IMR-90 (cell line): ENCODE measurements around the gene RPS3A. TPM values are rescaled to one million over a fixed set of nuclear protein-coding genes. Genes with fewer than 3 reads are reported as not detected.

Experiments used
- ATAC-seq: fragments of 200-7000 bp; cut with Tn5 transposase; 2 replicates; pipeline ENCODE4 v1.9.1; 2020; ENCODE audit warnings: low read depth, mild to moderate bottlenecking, moderate library complexity
- BruUV-seq: library from RNA; stranded (reverse); fragments of 400-500 nt; replicated peaks from 2 replicates; lab custom pipeline; 2021; lab: Mats Ljungman, UMichigan
- CTCF ChIA-PET: fragments of 300-600 bp; formaldehyde crosslinking; extraction: SDS; loops from one replicate; lab custom pipeline; 2021; ENCODE audit warnings: antibody characterized with exemption; lab: Yijun Ruan, JAX
- POLR2A ChIA-PET: fragments of 300-600 bp; sonication (Branson Sonifier 250); formaldehyde crosslinking; loops from one replicate; lab custom pipeline; 2022; ENCODE audit warnings: antibody characterized with exemption; ENCODE audit not compliant: unreplicated experiment; lab: Charles Lee
- DNase-seq: peaks from one replicate; pipeline ENCODE4 v3.0.0; 2013
- H2AFZ ChIP-seq: replicated peaks from 2 replicates; pipeline ENCODE3; 2013; ENCODE audit warnings: low read length, mild to moderate bottlenecking; ENCODE audit not compliant: poor library complexity
- H2AK5ac ChIP-seq: 2 replicates; pipeline ENCODE4 v1.6.1; 2013; ENCODE audit warnings: low read depth, low read length, inconsistent platforms
- H2AK9ac ChIP-seq: replicated peaks from 2 replicates; pipeline ENCODE3; 2013; ENCODE audit warnings: mild to moderate bottlenecking, low read depth, low read length, moderate library complexity; ENCODE audit not compliant: poor library complexity
- H2BK120ac ChIP-seq: 2 replicates; pipeline ENCODE4 v1.6.1; 2013; ENCODE audit warnings: low read depth, low read length, inconsistent platforms
- H2BK15ac ChIP-seq: 3 replicates; pipeline ENCODE4 v1.6.1; 2013; ENCODE audit warnings: low read depth, low read length, inconsistent platforms
- H2BK20ac ChIP-seq: 2 replicates; pipeline ENCODE4 v1.6.1; 2013; ENCODE audit warnings: low read depth, mild to moderate bottlenecking, inconsistent platforms, low read length, moderate library complexity
- H2BK5ac ChIP-seq: 2 replicates; pipeline ENCODE4 v1.6.1; 2013; ENCODE audit warnings: mild to moderate bottlenecking, low read depth, low read length, inconsistent platforms; ENCODE audit not compliant: poor library complexity, severe bottlenecking
- H3K14ac ChIP-seq: replicated peaks from 2 replicates; pipeline ENCODE4 v1.6.1; 2013; ENCODE audit warnings: low read depth, low read length, inconsistent platforms
- H3K18ac ChIP-seq: 2 replicates; pipeline ENCODE4 v1.6.1; 2013; ENCODE audit warnings: low read depth, low read length, control low read depth
- H3K23ac ChIP-seq: 2 replicates; pipeline ENCODE4 v1.6.1; 2013; ENCODE audit warnings: low read depth, low read length, inconsistent platforms
- H3K27ac ChIP-seq: 2 replicates; pipeline ENCODE4 v1.5.1; 2013; ENCODE audit warnings: mild to moderate bottlenecking, control low read depth, low read length; ENCODE audit not compliant: insufficient read depth
- H3K27me3 ChIP-seq: 2 replicates; pipeline ENCODE4 v1.6.1; 2013; ENCODE audit warnings: low read length; ENCODE audit not compliant: control insufficient read depth, insufficient read depth
- H3K36me3 ChIP-seq: 2 replicates; pipeline ENCODE4 v1.6.1; 2013; ENCODE audit warnings: low read length, mixed read lengths; ENCODE audit not compliant: control insufficient read depth, insufficient read depth
- H3K4ac ChIP-seq: 2 replicates; pipeline ENCODE4 v1.6.1; 2013; ENCODE audit warnings: low read depth, low read length, inconsistent platforms
- H3K4me1 ChIP-seq: 2 replicates; pipeline ENCODE4 v1.6.1; 2013; ENCODE audit warnings: low read length, mixed read lengths; ENCODE audit not compliant: control insufficient read depth, insufficient read depth
- H3K4me2 ChIP-seq: 2 replicates; pipeline ENCODE4 v1.6.1; 2013; ENCODE audit warnings: low read depth, mild to moderate bottlenecking, control low read depth, low read length, moderate library complexity
- H3K4me3 ChIP-seq: 2 replicates; pipeline ENCODE4 v1.5.1; 2013; ENCODE audit warnings: low read depth, mild to moderate bottlenecking, control low read depth, low read length, moderate library complexity; ENCODE audit not compliant: insufficient read depth
- H3K56ac ChIP-seq: 2 replicates; pipeline ENCODE4 v1.6.1; 2013; ENCODE audit warnings: low read length, inconsistent platforms; ENCODE audit not compliant: insufficient read depth; ENCODE audit errors: extremely low read depth
- H3K79me1 ChIP-seq, 2 experiments: 2 replicates each; pipeline ENCODE4 v1.6.1; 2013; ENCODE audit warnings: low read length in 2 of 2, inconsistent platforms in 1 of 2, low read depth in 1 of 2
- H3K9ac ChIP-seq: 2 replicates; pipeline ENCODE4 v1.6.1; 2013; ENCODE audit warnings: low read depth, low read length, control low read depth
- H3K9me1 ChIP-seq: 2 replicates; pipeline ENCODE4 v1.6.1; 2013; ENCODE audit warnings: low read length, inconsistent platforms; ENCODE audit not compliant: insufficient read depth
- H3K9me3 ChIP-seq: 2 replicates; pipeline ENCODE4 v1.6.1; 2013; ENCODE audit warnings: low read length; ENCODE audit not compliant: control insufficient read depth, insufficient read depth
- H4K20me1 ChIP-seq: 2 replicates; pipeline ENCODE4 v1.6.1; 2013; ENCODE audit warnings: low read length, inconsistent platforms; ENCODE audit not compliant: insufficient read depth
- H4K5ac ChIP-seq: 2 replicates; pipeline ENCODE4 v1.6.1; 2013; ENCODE audit warnings: mild to moderate bottlenecking, low read depth, low read length, control low read depth
- H4K8ac ChIP-seq, 2 experiments: 2 replicates each; pipeline ENCODE4 v1.6.1; 2013; ENCODE audit warnings: low read depth in 2 of 2, low read length in 2 of 2, control low read depth in 1 of 2, inconsistent platforms in 1 of 2
- H4K91ac ChIP-seq: 2 replicates; pipeline ENCODE4 v1.6.1; 2013; ENCODE audit warnings: low read depth, low read length, inconsistent platforms; ENCODE audit not compliant: insufficient read depth
- BHLHE40 ChIP-seq: fragments of 150-350 bp; IDR thresholded peaks from 2 replicates; pipeline ENCODE4 v1.6.1; 2016; ENCODE audit warnings: mild to moderate bottlenecking, low read depth, low read length
- CEBPB ChIP-seq: IDR thresholded peaks from 2 replicates; pipeline ENCODE4 v1.6.1; 2012; ENCODE audit warnings: low read depth, low read length, improper control_type of control experiment
- CHD1 ChIP-seq: IDR thresholded peaks from 2 replicates; pipeline ENCODE4 v1.6.1; 2012; ENCODE audit warnings: low read depth, low read length, improper control_type of control experiment
- FOS ChIP-seq: fragments of 150-350 bp; IDR thresholded peaks from 2 replicates; pipeline ENCODE4 v1.6.1; 2016; ENCODE audit warnings: low read depth, low read length
- MAFK ChIP-seq: IDR thresholded peaks from 2 replicates; pipeline ENCODE4 v1.6.1; 2012; ENCODE audit warnings: low read depth, low read length, improper control_type of control experiment
- MAZ ChIP-seq: IDR thresholded peaks from 2 replicates; pipeline ENCODE4 v1.6.1; 2012; ENCODE audit warnings: low read depth, mild to moderate bottlenecking, low read length, improper control_type of control experiment, moderate library complexity, borderline replicate concordance
- MXI1 ChIP-seq: IDR thresholded peaks from 2 replicates; pipeline ENCODE4 v1.6.1; 2012; ENCODE audit warnings: low read depth, mild to moderate bottlenecking, low read length, moderate library complexity, borderline replicate concordance
- NFE2L2 ChIP-seq: fragments of 150-350 bp; IDR thresholded peaks from 2 replicates; pipeline ENCODE4 v1.6.1; 2016; ENCODE audit warnings: low read depth, mild to moderate bottlenecking, low read length
- POLR2A ChIP-seq: IDR thresholded peaks from 2 replicates; pipeline ENCODE4 v1.6.1; 2012; ENCODE audit warnings: mild to moderate bottlenecking, low read depth, low read length
- RAD21 ChIP-seq: IDR thresholded peaks from 2 replicates; pipeline ENCODE4 v1.6.1; 2012; ENCODE audit warnings: low read length, improper control_type of control experiment
- RCOR1 ChIP-seq: IDR thresholded peaks from 2 replicates; pipeline ENCODE4 v1.6.1; 2012; ENCODE audit warnings: mild to moderate bottlenecking, low read length, improper control_type of control experiment; ENCODE audit not compliant: insufficient replicate concordance
- RFX5 ChIP-seq: IDR thresholded peaks from 2 replicates; pipeline ENCODE4 v1.8.0; 2012; ENCODE audit warnings: low read depth, mild to moderate bottlenecking, low read length, moderate library complexity
- SMC3 ChIP-seq: fragments of 150-350 bp; IDR thresholded peaks from 2 replicates; pipeline ENCODE4 v1.6.1; 2016; ENCODE audit warnings: low read depth, mild to moderate bottlenecking, antibody characterized with exemption, low read length, moderate library complexity
- WGBS, 2 experiments: methylation state at CpG; one replicate each; pipeline versions ENCODE4 v1.1.5 to v1.1.7; 2013; ENCODE audit warnings: missing lambda C conversion rate in 2 of 2; ENCODE audit not compliant: insufficient read length in 1 of 2; ENCODE audit errors: extremely low coverage in 2 of 2; 5-methylcytosine and 5-hydroxymethylcytosine counted together
- dilution Hi-C: fragments of 300-500 bp; cut with HindIII; formaldehyde crosslinking; loops from one replicate; pipeline ENCODE4 v1.14.3; 2018; ENCODE audit warnings: low sequenced_read_pairs; ENCODE audit not compliant: unreplicated experiment
- in situ Hi-C: fragments of 300-500 bp; cut with MboI; formaldehyde crosslinking; loops from 3 replicates; pipeline ENCODE4 v1.14.3; 2019; ENCODE audit warnings: low sequenced_read_pairs, inconsistent platforms, mixed read lengths
- intact Hi-C: fragments of 100-400 bp; cut with micrococcal nuclease; formaldehyde crosslinking; loops from 2 replicates; pipeline ENCODE4 v1.10.0; 2022
- polyA plus RNA-seq, 3 experiments: library from polyadenylated mRNA; depleted of rRNA; stranded (reverse); fragments of >200 nt; gene quantifications; 2 replicates each; pipeline ENCODE4 v1.2.3, GENCODE V29; 2012; ENCODE audit warnings: low replicate concordance in 1 of 3
- total RNA-seq: library from RNA; depleted of rRNA; stranded (reverse); fragments of >200 nt; gene quantifications from 2 replicates; pipeline ENCODE4 v1.2.3, GENCODE V29; 2012
- TF ChIP-seq, protein P1 (sequence below): conservative IDR thresholded peaks from 2 replicates; pipeline ENCODE4 v1.5.1; 2012; ENCODE audit warnings: mild to moderate bottlenecking, low read depth, low read length, improper control_type of control experiment
- TF ChIP-seq, protein P2 (sequence below): fragments of 150-350 bp; IDR thresholded peaks from 2 replicates; pipeline ENCODE4 v1.6.1; 2016; ENCODE audit warnings: low read depth, mild to moderate bottlenecking, low read length, moderate library complexity, borderline replicate concordance
- TF ChIP-seq, protein P3 (sequence below): fragments of 150-350 bp; IDR thresholded peaks from 2 replicates; pipeline ENCODE4 v1.6.1; 2017; ENCODE audit warnings: mild to moderate bottlenecking, antibody characterized with exemption, low read length, low read depth

Gene RPS3A
- total and polyA plus RNA-seq, 2 of the 4 experiments (the other 2 are of a cell fraction) = 1,618 to 1,729 TPM

DNA sequence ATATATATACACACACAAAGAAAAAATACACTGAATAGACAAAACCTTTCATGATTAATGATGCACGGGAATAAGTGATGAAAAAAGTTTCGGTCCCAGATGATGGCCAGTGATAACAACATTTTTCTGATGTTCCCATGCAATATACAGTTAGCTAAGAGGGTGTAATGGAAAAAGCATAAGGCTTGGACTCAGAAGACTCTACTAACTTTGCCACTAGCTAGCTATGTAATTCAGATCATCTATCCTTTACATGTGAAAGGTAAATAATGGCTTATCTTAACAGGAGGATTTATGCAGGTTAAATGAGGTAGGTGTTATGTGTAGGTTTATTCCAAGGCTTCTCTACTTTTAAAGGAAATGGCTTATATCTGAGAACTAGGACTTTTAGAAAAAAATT lies 4.3 kb downstream of the RPS3A start:
- ATAC-seq (no peak), DNase-seq (no peak)
- Histone ChIP-seq H3K79me1 (peaks cover 3 to 21% of the 10 kb centered on the region in 2 experiments; a peak in 3 of 4 replicates), H3K27me3 (no peaks in the 10 kb centered on the region), H3K56ac (no peak overlapping the region), H3K36me3 (peaks cover 33% of the 10 kb centered on the region), H3K4ac (no peak overlapping the region), H2BK20ac (no peak overlapping the region), H2AFZ (no peak overlapping the region), H3K23ac (no peak overlapping the region), H3K4me1 (no peaks in the 10 kb centered on the region), H3K4me2 (no peak overlapping the region), H3K18ac (no peak overlapping the region), H3K14ac (no peak overlapping the region), H2AK5ac (no peak overlapping the region), H3K9me1 (no peaks in the 10 kb centered on the region), H3K27ac (no peak overlapping the region), H3K4me3 (no peak overlapping the region), H3K9ac (no peak overlapping the region), H4K91ac (no peak overlapping the region), H4K8ac (no peak overlapping the region), H2BK5ac (no peak overlapping the region), H2BK15ac (no peak overlapping the region), H4K20me1 (peaks cover 57% of the 10 kb centered on the region), H3K9me3 (no peaks in the 10 kb centered on the region), H2BK120ac (no peak overlapping the region), H2AK9ac (no peak overlapping the region), H4K5ac (no peak overlapping the region)
- WGBS, 2 experiments = no CpG with 5 or more reads among the region's 2 CpGs
- BruUV-seq = no TSS peak
- dilution Hi-C loops = no loop called here
- ChIA-PET CTCF (no interaction called here), POLR2A (no interaction called here)
- in situ Hi-C loops = loop anchor here (25.0 kb wide), 2 partner anchors 509 to 1284 kb away; no protein-coding TSS in a partner anchor
- intact Hi-C loops = no loop called here
- TF ChIP-seq POLR2A = no peak
- TF ChIP-seq RFX5 = no peak
- TF ChIP-seq, protein P1, sequence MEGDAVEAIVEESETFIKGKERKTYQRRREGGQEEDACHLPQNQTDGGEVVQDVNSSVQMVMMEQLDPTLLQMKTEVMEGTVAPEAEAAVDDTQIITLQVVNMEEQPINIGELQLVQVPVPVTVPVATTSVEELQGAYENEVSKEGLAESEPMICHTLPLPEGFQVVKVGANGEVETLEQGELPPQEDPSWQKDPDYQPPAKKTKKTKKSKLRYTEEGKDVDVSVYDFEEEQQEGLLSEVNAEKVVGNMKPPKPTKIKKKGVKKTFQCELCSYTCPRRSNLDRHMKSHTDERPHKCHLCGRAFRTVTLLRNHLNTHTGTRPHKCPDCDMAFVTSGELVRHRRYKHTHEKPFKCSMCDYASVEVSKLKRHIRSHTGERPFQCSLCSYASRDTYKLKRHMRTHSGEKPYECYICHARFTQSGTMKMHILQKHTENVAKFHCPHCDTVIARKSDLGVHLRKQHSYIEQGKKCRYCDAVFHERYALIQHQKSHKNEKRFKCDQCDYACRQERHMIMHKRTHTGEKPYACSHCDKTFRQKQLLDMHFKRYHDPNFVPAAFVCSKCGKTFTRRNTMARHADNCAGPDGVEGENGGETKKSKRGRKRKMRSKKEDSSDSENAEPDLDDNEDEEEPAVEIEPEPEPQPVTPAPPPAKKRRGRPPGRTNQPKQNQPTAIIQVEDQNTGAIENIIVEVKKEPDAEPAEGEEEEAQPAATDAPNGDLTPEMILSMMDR = no peak
- TF ChIP-seq RAD21 = no peak
- TF ChIP-seq SMC3 = no peak
- TF ChIP-seq RCOR1 = no peak
- TF ChIP-seq FOS = no peak
- TF ChIP-seq CEBPB = no peak
- TF ChIP-seq MXI1 = no peak
- TF ChIP-seq CHD1 = no peak
- TF ChIP-seq NFE2L2 = no peak
- TF ChIP-seq BHLHE40 = no peak
- TF ChIP-seq, protein P2, sequence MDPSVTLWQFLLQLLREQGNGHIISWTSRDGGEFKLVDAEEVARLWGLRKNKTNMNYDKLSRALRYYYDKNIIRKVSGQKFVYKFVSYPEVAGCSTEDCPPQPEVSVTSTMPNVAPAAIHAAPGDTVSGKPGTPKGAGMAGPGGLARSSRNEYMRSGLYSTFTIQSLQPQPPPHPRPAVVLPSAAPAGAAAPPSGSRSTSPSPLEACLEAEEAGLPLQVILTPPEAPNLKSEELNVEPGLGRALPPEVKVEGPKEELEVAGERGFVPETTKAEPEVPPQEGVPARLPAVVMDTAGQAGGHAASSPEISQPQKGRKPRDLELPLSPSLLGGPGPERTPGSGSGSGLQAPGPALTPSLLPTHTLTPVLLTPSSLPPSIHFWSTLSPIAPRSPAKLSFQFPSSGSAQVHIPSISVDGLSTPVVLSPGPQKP = no peak
- TF ChIP-seq MAZ = no peak
- TF ChIP-seq, protein P3, sequence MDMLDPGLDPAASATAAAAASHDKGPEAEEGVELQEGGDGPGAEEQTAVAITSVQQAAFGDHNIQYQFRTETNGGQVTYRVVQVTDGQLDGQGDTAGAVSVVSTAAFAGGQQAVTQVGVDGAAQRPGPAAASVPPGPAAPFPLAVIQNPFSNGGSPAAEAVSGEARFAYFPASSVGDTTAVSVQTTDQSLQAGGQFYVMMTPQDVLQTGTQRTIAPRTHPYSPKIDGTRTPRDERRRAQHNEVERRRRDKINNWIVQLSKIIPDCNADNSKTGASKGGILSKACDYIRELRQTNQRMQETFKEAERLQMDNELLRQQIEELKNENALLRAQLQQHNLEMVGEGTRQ = no peak
- TF ChIP-seq MAFK = no peak
